Ovary (tissue), 9 donors: Measurements from ENCODE around the gene ZFC3H1. TPM values are rescaled to one million over a fixed set of nuclear protein-coding genes. Genes with fewer than 3 reads are reported as not detected.

Experiments
- DNase-seq, 5 donors: peaks; one replicate each; pipeline ENCODE4 v3.0.0-alpha.2; 2019 to 2020
- H3K27ac ChIP-seq, 2 donors: fragments of 200-600 bp; one replicate each; pipeline versions ENCODE4 v1.5.1 to v1.8.0; 2019 to 2022
- H3K27me3 ChIP-seq: fragments of 200-600 bp; one replicate; pipeline ENCODE4 v1.8.0; 2022
- H3K36me3 ChIP-seq: fragments of 200-600 bp; sonication (generic); one replicate; pipeline ENCODE4 v1.5.1; 2019
- H3K4me1 ChIP-seq: one replicate; pipeline ENCODE4 v1.8.1; 2013; ENCODE audit warnings: mild to moderate bottlenecking, moderate library complexity; ENCODE audit not compliant: insufficient read depth
- H3K4me3 ChIP-seq: fragments of 200-600 bp; sonication (generic); one replicate; pipeline ENCODE4 v1.5.1; 2017
- H3K9me3 ChIP-seq, 2 donors: fragments of 200-600 bp in 1 of 2; sonication (generic) in 1 of 2; one replicate each; pipeline versions ENCODE4 v1.5.1 to v1.8.1; 2013 to 2019; ENCODE audit warnings: mild to moderate bottlenecking in 1 of 2, moderate library complexity in 1 of 2
- CTCF ChIP-seq, 3 donors: fragments of 450-650 bp in 2 of 3; fragments of 200-600 bp in 1 of 3; IDR thresholded peaks; one replicate each; pipeline versions ENCODE4 v1.5.1 to v1.8.0; 2016 to 2022; ENCODE audit warnings: antibody characterized with exemption in 3 of 3, mild to moderate bottlenecking in 1 of 3
- EP300 ChIP-seq: sonication (generic); formaldehyde crosslinking; IDR thresholded peaks from one replicate; pipeline ENCODE4 v1.6.1; 2017; ENCODE audit warnings: antibody characterized with exemption
- POLR2A ChIP-seq: fragments of 450-650 bp; IDR thresholded peaks from one replicate; pipeline ENCODE4 v1.6.1; 2017; ENCODE audit warnings: antibody characterized with exemption, mild to moderate bottlenecking, moderate library complexity
- WGBS, 3 donors: extraction: QIAGEN DNeasy Blood & Tissue Kit in 1 of 3; methylation state at CpG; one replicate each; pipeline versions ENCODE4 v1.1.5 to v1.1.7; 2013 to 2017; 5-methylcytosine and 5-hydroxymethylcytosine counted together
- intact Hi-C, 4 donors: fragments of 100-400 bp; cut with DNase I; formaldehyde crosslinking; loops; one replicate each; pipeline versions ENCODE4 v1.11.0 to v1.15.1; 2022 to 2023
- polyA plus RNA-seq, 2 donors: library from polyadenylated mRNA; stranded (reverse); fragments of 200-250 nt in 1 of 2; fragments of 350-450 nt in 1 of 2; fragmentation: Illumina TruSeq in 1 of 2; extraction: RNeasy Lipid Tissue Mini Kit (QIAGEN cat#74804) in 1 of 2; gene quantifications; one replicate each; pipeline ENCODE4 v1.2.3, GENCODE V29; 2013 to 2014
- total RNA-seq, 7 donors: library from RNA; depleted of rRNA in 2 of 7; stranded (reverse); fragments of >200 nt in 2 of 7; fragmentation: NEBNext Ultra II Directional in 3 of 7; extraction: Animal tissue kit (Norgen Biotek cat#: 25700) in 3 of 7; gene quantifications; one replicate each; pipeline versions ENCODE4 v1.1.0 to v1.2.4, GENCODE V29; 2016 to 2023
- donor health status: DM: no; HTN: no; CAD: no; lungs with moderate emphysema.
- donor health status: DM: no; HTN: no; CAD: no.
- donor health status: Bipolar disorder and iron deficiency.
- donor health status: DM: yes; HTN: yes; CAD: no.
- donor health status: DM: no; HTN: no; CAD: no.
- donor health status: DM: yes; HTN: yes; CAD: no.

The ZFC3H1 gene
- total and polyA plus RNA-seq, 9 donors = 17.5 to 51.0 (median 42.3) TPM

- no peaks in the 10 kb centered on the region for H3K9me3 ChIP-seq
- H3K27ac ChIP-seq = no peak overlapping the region
- no peaks in the 10 kb centered on the region for H3K36me3 ChIP-seq
- no peak for DNase-seq
- no peak overlapping the region for H3K4me3 ChIP-seq
- intact Hi-C loops = no loop called here
- no peaks in the 10 kb centered on the region for H3K27me3 ChIP-seq
- TF ChIP-seq POLR2A = no peak
- TF ChIP-seq CTCF (IDR thresholded peaks at IDR 0.05) = no peak
- no peak for TF ChIP-seq EP300
- no peaks in the 10 kb centered on the region for H3K4me1 ChIP-seq
Observed at GRCh38 chr12:71599210-71599609, 64.4 kb downstream of the ZFC3H1 start.

- H3K36me3 ChIP-seq = no peaks in the 10 kb centered on the region
- no peak for TF ChIP-seq EP300
- TF ChIP-seq POLR2A = no peak
- TF ChIP-seq CTCF (IDR thresholded peaks at IDR 0.05) = no peak
- no peaks in the 10 kb centered on the region for H3K4me1 ChIP-seq
- no peak overlapping the region for H3K4me3 ChIP-seq
- WGBS, 3 donors = 10 to 22% (median 17%) methylated on average over 5 of the region's 5 CpGs
- no peak overlapping the region for H3K27ac ChIP-seq
- H3K27me3 ChIP-seq = no peaks in the 10 kb centered on the region
- intact Hi-C loops = no loop called here
- H3K9me3 ChIP-seq = no peaks in the 10 kb centered on the region
- DNase-seq = peak in 1 of 5 donors; percentile 19
Observed at GRCh38 chr12:71594214-71594948, 69.3 kb downstream of the ZFC3H1 start.

- TF ChIP-seq POLR2A (no peak), EP300 (no peak), CTCF (IDR thresholded peaks at IDR 0.05) (no peak)
- Histone ChIP-seq H3K4me1 (no peaks in the 10 kb centered on the region), H3K4me3 (no peak overlapping the region), H3K36me3 (no peaks in the 10 kb centered on the region), H3K27me3 (no peaks in the 10 kb centered on the region), H3K27ac (no peak overlapping the region), H3K9me3 (no peaks in the 10 kb centered on the region)
- WGBS, 3 donors = 51 to 57% (median 53%) methylated on average over 3 of the region's 3 CpGs
- no peak for DNase-seq
- intact Hi-C loops = no loop called here
Observed at GRCh38 chr12:71592841-71593240, 70.8 kb downstream of the ZFC3H1 start.

GRCh38 chr12:71591601-71592000, 72.0 kb downstream of the ZFC3H1 start:
- Histone ChIP-seq H3K4me1 (no peaks in the 10 kb centered on the region), H3K9me3 (no peaks in the 10 kb centered on the region), H3K36me3 (no peaks in the 10 kb centered on the region), H3K27me3 (no peaks in the 10 kb centered on the region), H3K27ac (no peak overlapping the region), H3K4me3 (no peak overlapping the region)
- TF ChIP-seq POLR2A (no peak), CTCF (IDR thresholded peaks at IDR 0.05) (no peak), EP300 (no peak)
- intact Hi-C loops = no loop called here
- WGBS, 3 donors = 63 to 71% (median 70%) methylated on average over 2 of the region's 2 CpGs
- DNase-seq = no peak
